Neutrophil (primary cell): ENCODE data around the gene FANCL.
"Not testable (repeated sequence)": the region's sequence is repeated elsewhere in the genome, so short reads cannot be mapped to it uniquely, and the experiment has no call there.

ENCODE experiments used
- H3K27ac ChIP-seq: fragments of 200-600 bp; sonication (generic); 2 replicates; pipeline ENCODE4 v1.5.1; 2016; ENCODE audit warnings: mild to moderate bottlenecking, moderate library complexity
- H3K27me3 ChIP-seq: fragments of 200-600 bp; sonication (generic); 2 replicates; pipeline ENCODE4 v1.6.0; 2016; ENCODE audit warnings: mild to moderate bottlenecking
- H3K36me3 ChIP-seq: fragments of 200-600 bp; sonication (generic); 2 replicates; pipeline ENCODE4 v1.5.1; 2017
- H3K4me1 ChIP-seq, 2 experiments: fragments of 200-600 bp in 1 of 2; sonication (generic) in 1 of 2; 1 replicate in 1 of 2; 2 replicates in 1 of 2; pipeline versions ENCODE4 v1.5.1 to v1.6.1; 2013 to 2016; ENCODE audit warnings: low read depth in 1 of 2, low read length in 1 of 2, mild to moderate bottlenecking in 1 of 2, moderate library complexity in 1 of 2; ENCODE audit not compliant: control insufficient read depth in 1 of 2, insufficient read depth in 1 of 2
- H3K4me3 ChIP-seq, 2 experiments: fragments of 200-600 bp in 1 of 2; sonication (generic) in 1 of 2; 1 replicate in 1 of 2; 2 replicates in 1 of 2; pipeline ENCODE4 v1.5.1; 2013 to 2016; ENCODE audit warnings: low read depth in 1 of 2, low read length in 1 of 2, mild to moderate bottlenecking in 1 of 2, moderate library complexity in 1 of 2
- H3K9me3 ChIP-seq: fragments of 200-600 bp; sonication (generic); 2 replicates; pipeline ENCODE4 v1.5.1; 2016
- TF ChIP-seq, protein P1 (sequence below): fragments of 200-600 bp; sonication (generic); IDR thresholded peaks from 2 replicates; pipeline ENCODE4 v1.5.1; 2016; ENCODE audit warnings: antibody characterized with exemption

Gene FANCL

DNA sequence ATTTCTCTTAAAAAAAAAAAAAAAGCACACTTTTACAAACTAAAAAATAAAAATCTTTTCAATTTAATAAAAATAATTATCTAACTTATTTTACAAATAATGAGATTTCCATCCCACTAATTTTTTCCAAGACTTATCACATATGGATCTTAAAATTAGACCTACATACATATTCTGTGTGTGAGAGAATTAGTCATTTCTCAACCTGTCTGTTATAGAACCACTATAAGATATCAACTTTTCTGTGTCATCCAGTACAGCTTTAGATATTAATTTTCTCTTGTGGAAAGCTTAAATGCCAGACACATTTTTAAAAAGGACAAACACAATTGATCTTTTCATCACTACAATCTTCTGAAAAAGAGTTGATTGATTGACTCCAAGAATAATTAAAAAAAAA lies 38.1 kb downstream of the FANCL start:
- H3K36me3 ChIP-seq: no peaks in the 10 kb centered on the region
- no peaks in the 10 kb centered on the region for H3K4me1 ChIP-seq
- H3K9me3 ChIP-seq: no peaks in the 10 kb centered on the region
- no peaks in the 10 kb centered on the region for H3K27me3 ChIP-seq
- no peak overlapping the region for H3K4me3 ChIP-seq
- TF ChIP-seq, protein P1, sequence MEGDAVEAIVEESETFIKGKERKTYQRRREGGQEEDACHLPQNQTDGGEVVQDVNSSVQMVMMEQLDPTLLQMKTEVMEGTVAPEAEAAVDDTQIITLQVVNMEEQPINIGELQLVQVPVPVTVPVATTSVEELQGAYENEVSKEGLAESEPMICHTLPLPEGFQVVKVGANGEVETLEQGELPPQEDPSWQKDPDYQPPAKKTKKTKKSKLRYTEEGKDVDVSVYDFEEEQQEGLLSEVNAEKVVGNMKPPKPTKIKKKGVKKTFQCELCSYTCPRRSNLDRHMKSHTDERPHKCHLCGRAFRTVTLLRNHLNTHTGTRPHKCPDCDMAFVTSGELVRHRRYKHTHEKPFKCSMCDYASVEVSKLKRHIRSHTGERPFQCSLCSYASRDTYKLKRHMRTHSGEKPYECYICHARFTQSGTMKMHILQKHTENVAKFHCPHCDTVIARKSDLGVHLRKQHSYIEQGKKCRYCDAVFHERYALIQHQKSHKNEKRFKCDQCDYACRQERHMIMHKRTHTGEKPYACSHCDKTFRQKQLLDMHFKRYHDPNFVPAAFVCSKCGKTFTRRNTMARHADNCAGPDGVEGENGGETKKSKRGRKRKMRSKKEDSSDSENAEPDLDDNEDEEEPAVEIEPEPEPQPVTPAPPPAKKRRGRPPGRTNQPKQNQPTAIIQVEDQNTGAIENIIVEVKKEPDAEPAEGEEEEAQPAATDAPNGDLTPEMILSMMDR: no peak
- H3K27ac ChIP-seq: no peak overlapping the region

GRCh38 chr2:58202404-58202803 lies 38.7 kb downstream of the FANCL start:
- H3K27me3 ChIP-seq: no peaks in the 10 kb centered on the region
- no peak overlapping the region for H3K4me3 ChIP-seq
- no peaks in the 10 kb centered on the region for H3K4me1 ChIP-seq
- no peaks in the 10 kb centered on the region for H3K9me3 ChIP-seq
- TF ChIP-seq, protein P1: no peak
- no peak overlapping the region for H3K27ac ChIP-seq
- no peaks in the 10 kb centered on the region for H3K36me3 ChIP-seq

- Histone ChIP-seq H3K9me3 (no peaks in the 10 kb centered on the region), H3K4me3 (no peak overlapping the region), H3K27me3 (no peaks in the 10 kb centered on the region), H3K36me3 (no peaks in the 10 kb centered on the region), H3K4me1 (no peaks in the 10 kb centered on the region), H3K27ac (no peak overlapping the region)
- TF ChIP-seq, protein P1: no peak
Observed at GRCh38 chr2:58197894-58198293, 43.2 kb downstream of the FANCL start.

DNA sequence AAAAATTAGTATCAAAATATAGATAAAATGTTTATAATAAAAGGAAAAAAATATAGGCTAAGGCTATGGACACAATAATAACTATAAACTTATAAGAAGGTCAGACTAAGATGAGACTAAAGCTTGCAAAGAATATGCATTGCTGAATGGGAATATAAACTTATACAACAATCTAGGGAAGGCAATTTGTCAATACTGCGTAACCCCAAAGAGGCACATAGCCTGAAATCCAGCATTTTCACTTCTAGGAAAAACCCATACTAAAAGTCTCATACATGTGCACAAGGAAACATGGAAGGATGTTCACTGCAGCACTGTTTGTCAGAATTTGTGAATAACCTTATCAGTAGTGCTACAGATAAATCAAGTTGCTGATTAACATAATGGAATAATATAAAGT lies 45.5 kb downstream of the FANCL start:
- Histone ChIP-seq H3K4me3 (no peak overlapping the region), H3K36me3 (no peaks in the 10 kb centered on the region)
- TF ChIP-seq, protein P1: no peak

DNA sequence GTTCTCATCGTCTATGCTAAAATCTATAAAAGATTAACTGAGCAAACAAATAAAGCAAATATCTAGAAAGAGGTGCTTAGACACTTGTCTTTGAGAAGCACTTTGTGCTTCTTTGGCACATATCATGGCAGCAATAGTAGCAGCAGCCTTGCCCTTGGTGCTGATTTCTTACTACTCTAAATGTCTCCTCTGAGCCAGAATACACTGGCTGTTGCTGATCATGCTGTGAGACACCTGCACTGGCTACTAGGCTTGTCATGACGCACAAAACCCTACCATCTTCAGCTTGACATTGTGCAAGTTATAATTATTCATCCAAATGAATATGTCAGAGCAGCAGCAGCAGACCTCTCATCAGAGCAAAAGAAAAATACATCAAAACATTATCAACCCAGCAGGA lies 46.7 kb downstream of the FANCL start:
- H3K36me3 ChIP-seq: no peaks in the 10 kb centered on the region
- no peaks in the 10 kb centered on the region for H3K9me3 ChIP-seq
- TF ChIP-seq, protein P1: no peak
- H3K27me3 ChIP-seq: no peaks in the 10 kb centered on the region
- H3K4me3 ChIP-seq: no peak overlapping the region
- no peak overlapping the region for H3K27ac ChIP-seq
- H3K4me1 ChIP-seq: no peaks in the 10 kb centered on the region

More for the DNA sequence above, 45.5 kb downstream of the FANCL start:
- H3K4me1 ChIP-seq: no peaks in the 10 kb centered on the region
- H3K9me3 ChIP-seq: no peaks in the 10 kb centered on the region
- no peaks in the 10 kb centered on the region for H3K27me3 ChIP-seq
- no peak overlapping the region for H3K27ac ChIP-seq

DNA sequence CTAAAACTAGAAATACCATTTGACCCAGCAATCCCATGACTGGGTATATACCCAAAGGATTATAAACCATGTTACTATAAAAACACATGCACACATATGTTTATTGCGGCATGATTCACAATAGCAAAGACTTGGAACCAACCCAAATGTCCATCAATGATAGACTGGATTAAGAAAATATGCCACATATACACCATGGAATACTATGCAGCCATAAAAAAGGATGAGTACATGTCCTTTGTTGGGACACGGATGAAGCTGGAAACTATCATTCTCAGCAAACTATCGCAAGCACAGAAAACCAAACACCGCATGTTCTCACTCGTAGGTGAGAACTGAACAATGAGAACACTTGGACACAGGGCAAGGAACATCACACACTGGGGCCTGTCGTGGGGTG lies 54.1 kb downstream of the FANCL start:
- not testable (repeated sequence) for H3K9me3 ChIP-seq, H3K4me3 ChIP-seq, H3K4me1 ChIP-seq, H3K27me3 ChIP-seq, H3K36me3 ChIP-seq, H3K27ac ChIP-seq
